ENCODE measurements around the gene HLA-G.
"Not testable (repeated sequence)": the region's sequence is repeated elsewhere in the genome, so short reads cannot be mapped to it uniquely, and the experiment has no call there.

Gene HLA-G

DNA sequence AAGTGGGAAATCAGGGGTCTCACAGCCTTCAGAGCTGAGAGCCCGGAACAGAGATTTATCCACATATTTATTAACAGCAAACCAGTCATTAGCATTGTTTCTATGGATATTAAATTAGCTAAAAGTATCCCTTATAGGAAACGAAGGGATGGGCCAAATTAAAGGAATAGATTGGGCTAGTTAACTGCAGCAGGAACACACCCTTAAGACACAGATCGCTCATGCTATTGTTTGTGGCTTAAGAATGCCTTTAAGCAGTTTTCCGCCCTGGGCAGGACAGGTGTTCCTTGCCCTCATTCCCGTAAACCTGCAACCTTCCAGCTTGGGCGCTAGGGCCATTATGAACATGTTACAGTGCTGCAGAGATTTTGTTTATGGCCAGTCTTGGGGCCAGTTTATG is 48.1 kb downstream of the HLA-G start:
- not testable (repeated sequence) for DNase-seq

All from NCI-H2227 treated with DMSO at 0.1 percent for 48 hours (cell line).